Measurements from ENCODE around the gene NDFIP2. TPM values are rescaled to one million over a fixed set of nuclear protein-coding genes. Genes with fewer than 3 reads are reported as not detected.

NDFIP2 gene
- 30.7 and 32.2 TPM in 2 replicates for polyA plus RNA-seq (2014; cell fraction: cytosol; rRNA removed)
- 18.0 and 19.8 TPM in 2 replicates for polyA plus RNA-seq (2014; cell fraction: nucleus; rRNA removed)

DNA sequence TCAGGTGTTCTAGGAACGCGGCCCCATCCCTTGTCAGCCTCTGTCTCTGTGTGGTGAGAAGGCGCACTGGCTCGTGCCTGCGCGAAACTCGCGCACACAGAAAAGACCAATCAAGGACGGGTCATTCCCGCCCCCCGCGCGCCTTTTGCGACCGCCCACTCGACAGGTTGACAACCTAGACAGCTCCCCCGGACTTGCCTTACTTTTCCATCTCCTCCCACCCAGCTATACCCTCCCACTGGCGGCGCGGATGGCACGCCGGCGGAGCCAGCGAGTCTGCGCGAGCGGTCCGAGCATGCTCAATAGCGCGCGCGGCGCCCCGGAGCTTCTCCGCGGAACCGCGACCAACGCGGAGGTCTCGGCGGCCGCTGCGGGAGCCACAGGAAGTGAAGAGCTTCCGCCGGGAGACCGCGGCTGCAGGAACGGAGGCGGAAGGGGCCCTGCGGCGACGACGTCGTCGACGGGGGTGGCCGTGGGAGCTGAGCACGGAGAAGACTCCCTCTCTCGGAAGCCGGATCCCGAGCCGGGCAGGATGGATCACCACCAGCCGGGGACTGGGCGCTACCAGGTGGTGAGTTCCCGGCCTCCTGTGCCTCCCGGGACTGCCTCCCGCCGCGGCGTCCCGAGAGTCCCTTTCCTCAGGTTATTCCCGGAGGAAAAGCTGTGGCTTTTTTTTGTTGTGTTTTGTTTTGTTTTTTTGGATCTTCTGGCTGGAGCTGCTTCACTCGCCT, at the start of gene NDFIP2:
Gene NDFIP2, plus strand, starts transcription at position 202 of the 731 bp plus-strand sequence. Its CDS starts 49 bp downstream, at position 251.
- DNase-seq (ENCODE audit: low spot score): peak; percentile 89

DNA sequence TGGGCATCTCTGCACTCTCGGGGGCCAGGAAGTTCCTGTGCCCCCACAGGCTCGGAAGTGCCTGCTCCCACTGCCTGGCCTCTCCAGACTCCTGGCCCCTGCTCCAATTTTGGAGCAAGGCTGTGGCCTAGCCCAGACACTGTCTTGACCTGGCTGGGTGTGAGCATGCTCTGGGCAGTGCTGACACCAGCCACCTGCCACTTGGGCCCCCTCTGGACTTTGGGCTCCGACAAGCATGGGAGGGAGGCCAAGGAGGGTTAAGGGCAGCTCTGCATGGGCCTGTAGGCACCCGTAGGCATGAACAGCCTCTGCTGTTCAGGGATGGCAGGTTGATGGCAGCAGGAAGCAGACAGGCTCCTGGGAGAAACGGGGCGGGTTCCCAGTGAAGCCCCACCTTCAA, 48.9 kb upstream of the NDFIP2 start:
- no peak for DNase-seq (ENCODE audit: low spot score)

GRCh38 chr13:79432992-79433391, 48.0 kb upstream of the NDFIP2 start:
- DNase-seq (ENCODE audit: low spot score): no peak

DNA sequence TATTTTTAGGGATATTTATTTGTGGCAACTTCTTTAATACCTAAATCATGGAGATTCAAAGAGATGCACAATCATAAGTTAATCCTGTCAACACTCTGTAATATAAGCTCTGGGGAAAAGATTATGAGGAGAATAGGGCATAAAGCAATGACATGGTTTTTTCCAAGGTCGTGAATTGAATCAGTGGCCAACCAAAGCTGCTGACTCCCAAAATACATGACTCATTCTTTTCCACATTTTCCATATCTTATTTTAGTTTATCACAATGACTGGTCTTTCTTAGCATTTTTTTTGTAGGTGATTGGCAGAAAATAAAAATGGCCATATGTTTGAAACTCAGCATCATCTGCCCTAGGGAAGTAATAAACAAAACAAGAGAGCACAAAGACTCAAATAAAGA, 46.4 kb upstream of the NDFIP2 start:
- DNase-seq (ENCODE audit: low spot score): no peak

GRCh38 chr13:79435561-79435990, 45.4 kb upstream of the NDFIP2 start:
- DNase-seq (ENCODE audit: low spot score): no peak

- DNase-seq (ENCODE audit: low spot score): no peak
Observed at GRCh38 chr13:79439275-79439674, 41.7 kb upstream of the NDFIP2 start.

- no peak for DNase-seq (ENCODE audit: low spot score)
Observed at GRCh38 chr13:79440958-79441528, 39.9 kb upstream of the NDFIP2 start.

GRCh38 chr13:79442221-79442620, 38.7 kb upstream of the NDFIP2 start:
- DNase-seq (ENCODE audit: low spot score): no peak

DNA sequence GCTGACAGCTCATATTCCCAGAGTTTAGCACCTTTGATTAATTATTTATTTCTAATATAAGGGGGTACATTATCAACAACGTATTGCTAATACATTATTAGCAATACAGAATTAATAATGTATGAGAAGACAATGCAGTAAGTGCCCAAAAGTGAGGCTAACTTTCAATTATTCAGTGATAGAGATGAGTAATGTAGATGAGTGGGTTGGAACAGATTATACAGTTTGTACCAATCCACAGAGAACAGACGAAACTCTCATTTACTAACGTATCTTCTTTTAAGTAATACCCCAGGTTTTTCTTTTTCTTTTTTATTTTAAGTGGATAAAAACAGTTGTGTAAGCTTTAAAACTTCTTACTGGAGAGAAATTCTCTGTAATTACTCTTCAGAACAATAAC, 38.2 kb upstream of the NDFIP2 start:
- DNase-seq (ENCODE audit: low spot score): no peak

DNA sequence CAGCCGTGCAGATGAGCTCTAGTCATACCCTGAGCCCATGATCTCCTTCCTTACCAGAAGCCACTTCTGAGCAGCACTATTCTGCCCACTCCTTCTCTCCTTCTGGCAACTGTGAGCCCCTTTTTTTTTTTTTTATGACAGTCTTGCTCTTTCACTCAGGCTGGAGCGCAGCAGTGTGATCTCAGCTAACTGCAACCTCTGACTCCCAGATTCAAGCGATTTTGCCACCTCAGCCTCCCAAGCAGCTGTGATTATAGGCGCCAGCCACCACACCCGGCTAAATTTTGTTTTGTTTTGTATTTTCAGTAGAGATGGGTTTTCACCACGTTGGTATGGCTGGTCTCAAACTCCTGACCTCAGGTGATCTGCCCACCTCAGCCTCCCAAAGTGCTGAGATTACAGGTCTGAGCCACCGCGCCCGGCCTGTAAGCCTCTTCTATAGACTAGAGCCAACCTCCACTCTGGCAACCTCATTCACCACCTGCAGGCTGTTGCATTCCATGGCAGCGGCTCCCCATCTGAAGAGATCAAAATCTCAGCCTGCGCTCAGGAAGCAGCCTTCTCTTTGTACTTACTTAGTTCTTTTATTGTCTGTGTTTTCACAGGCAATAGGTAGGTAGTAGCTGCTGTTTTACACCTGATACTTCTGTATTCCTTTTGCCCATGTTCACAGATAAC, 34.8 kb upstream of the NDFIP2 start:
- no peak for DNase-seq (ENCODE audit: low spot score)

- no peak for DNase-seq (ENCODE audit: low spot score)
Observed at GRCh38 chr13:79447141-79447540, 33.8 kb upstream of the NDFIP2 start.

DNA sequence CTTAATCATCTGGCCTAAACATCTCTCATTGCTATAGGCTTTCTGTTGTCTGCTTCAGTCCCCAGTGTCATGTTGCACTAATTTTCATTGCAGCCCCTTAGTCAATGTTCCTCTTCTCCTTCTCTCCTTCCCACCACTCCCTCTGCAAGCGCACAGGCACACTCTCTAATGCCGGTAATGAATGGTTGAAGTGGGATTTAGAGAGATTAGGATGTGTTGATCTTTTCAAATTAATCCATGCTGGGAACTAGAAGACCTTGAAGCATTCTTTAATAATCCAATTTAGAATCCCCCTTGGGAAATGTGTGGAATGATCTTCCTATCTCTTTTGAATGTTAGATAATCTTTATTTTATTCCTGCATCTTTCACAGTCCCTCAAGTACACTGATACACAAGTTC, 33.2 kb upstream of the NDFIP2 start:
- no peak for DNase-seq (ENCODE audit: low spot score)

DNA sequence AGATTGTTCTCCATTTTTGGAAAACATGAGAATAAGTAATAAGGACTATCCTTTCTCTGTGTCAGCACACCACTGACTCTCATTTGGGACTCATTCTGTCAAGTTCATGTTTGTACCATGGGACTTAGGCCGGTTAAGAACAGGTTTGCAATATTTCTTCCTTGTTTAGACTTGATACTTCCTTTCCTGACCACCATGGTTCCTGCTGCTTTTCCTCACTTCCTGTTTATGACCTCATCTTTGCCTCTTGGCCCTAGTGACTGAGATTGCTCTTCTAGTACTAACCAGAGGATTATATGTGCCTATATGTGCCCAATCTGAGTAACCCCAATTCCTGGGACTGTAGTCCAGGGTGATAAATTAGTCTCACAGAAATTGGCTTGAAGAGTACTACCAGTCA, 32.5 kb upstream of the NDFIP2 start:
- no peak for DNase-seq (ENCODE audit: low spot score)

DNA sequence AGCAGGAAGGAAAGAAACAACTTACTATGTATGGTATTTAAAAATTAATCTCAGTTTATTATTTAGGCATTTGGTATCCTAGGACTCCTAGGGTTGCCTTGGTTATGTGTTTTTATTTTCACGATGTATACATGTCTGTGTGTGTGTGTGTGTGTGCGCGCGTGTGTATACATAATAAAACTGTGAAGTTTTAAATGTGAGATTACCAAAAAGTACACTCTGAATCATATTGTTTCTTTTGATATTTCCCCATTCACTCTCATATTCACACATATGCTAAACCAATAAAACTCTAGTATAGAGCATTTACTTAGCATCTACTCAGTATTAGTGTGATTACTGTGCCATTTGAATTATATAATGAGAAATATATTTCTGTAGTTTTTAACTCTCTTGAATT, 30.8 kb upstream of the NDFIP2 start:
- DNase-seq (ENCODE audit: low spot score): no peak

DNA sequence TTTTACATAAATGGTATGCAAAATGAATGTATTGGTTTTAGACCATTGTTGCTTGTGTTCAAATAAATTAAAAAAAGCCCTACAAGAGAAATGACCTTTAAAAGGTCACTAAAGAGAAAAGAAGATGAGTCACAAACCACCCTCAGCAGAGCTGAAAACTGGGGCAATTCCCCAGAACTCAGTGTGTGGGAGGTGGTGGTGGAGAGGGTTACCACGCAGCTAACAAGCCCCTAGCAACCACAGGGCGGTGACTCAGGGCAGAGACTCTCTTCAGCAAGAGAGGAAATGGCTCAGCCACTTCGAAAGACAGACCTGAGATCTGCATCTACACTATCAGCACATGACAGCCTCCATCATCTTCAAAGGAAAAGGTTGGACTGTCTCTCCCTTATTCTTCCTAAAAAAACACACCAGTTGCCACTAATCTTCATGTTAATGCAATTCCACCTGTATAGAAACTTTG, 29.4 kb upstream of the NDFIP2 start:
- DNase-seq (ENCODE audit: low spot score): no peak

DNA sequence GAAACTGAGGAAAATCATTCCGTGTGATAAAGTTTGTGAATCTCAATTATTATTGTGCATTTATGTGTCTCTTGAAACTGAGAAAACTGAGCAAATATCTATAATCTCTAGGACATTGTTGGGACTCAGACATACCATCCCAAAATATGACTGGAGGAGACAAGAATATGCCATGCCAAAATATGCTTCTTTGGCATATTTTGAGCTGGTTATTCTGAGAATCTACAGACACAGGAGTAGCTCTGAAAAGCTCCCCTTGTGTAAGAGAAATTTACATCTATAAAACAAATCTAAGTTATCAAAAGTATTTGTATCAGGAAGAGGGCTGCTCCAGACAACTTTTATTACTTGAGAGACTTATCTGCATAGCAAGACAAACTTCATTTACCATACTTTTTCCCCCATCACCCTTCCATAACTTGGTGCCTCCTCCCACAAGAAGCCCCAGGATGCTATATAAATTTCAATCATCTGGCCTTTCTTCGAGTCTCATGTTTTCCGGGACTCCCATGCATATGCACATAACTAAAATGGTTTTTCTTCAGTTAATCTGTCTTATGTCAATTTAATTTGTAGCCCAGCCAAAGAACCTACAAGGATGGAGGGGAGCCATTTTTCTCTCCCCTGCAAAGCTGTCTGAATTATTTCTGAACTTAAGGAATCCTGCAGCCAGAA, 28.6 kb upstream of the NDFIP2 start:
- DNase-seq (ENCODE audit: low spot score): no peak

DNA sequence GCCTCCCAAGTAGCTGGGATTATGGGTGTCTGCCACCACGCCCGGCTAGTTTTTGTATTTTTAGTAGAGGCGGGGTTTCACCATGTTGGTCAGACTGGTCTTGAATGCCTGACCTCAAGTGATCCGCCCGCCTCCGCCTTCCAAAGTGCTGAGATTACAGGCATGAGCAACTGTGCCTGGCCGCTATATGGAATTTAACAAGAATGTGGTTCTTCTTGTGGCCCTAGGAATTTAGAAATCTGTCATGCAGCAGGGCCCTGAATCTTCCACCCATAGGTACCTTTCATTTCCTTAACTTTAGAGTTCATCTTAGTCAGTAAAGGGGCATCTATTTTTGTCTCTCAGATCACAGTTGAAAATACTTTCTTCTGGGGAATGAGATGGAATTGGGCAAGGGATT, 25.6 kb upstream of the NDFIP2 start:
- DNase-seq (ENCODE audit: low spot score): no peak

GRCh38 chr13:79456051-79456450, 24.9 kb upstream of the NDFIP2 start:
- DNase-seq (ENCODE audit: low spot score): no peak

GRCh38 chr13:79456656-79457365, 24.1 kb upstream of the NDFIP2 start:
- DNase-seq (ENCODE audit: low spot score): no peak

DNA sequence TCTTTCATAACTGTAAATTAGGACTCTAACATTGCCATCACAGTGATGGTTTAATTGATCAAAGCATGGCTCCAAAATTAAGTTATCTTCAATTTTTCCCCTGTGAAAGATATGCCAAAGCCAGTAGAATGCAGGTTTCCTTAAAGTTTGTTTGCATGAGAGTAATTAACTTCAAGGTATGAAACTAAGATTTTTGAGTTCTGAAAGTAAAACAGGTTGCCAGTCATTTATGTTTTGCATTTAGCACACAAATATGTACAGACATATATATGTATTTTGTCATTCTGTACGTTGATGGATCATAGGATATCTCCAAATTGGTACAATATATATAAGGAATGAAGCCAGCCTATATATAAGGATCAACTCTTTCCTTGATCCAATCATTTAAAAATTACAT, 23.6 kb upstream of the NDFIP2 start:
- DNase-seq (ENCODE audit: low spot score): no peak

GRCh38 chr13:79457948-79458347, 23.0 kb upstream of the NDFIP2 start:
- peak; percentile 45 for DNase-seq (ENCODE audit: low spot score)
